Left cardiac atrium (tissue), 4 donors: ENCODE results near the gene TAF7L. TPM values are rescaled to one million over a fixed set of nuclear protein-coding genes. Genes with fewer than 3 reads are reported as not detected.
"Not testable (repeated sequence)": the region's sequence is repeated elsewhere in the genome, so short reads cannot be mapped to it uniquely, and the experiment has no call there.

Experiments
- ATAC-seq, 2 donors: fragments of 200-7000 bp; cut with Tn5 transposase; one replicate each; pipeline ENCODE4 v1.9.1; 2020; ENCODE audit warnings: mild to moderate bottlenecking in 2 of 2, moderate library complexity in 2 of 2
- DNase-seq: peaks from one replicate; pipeline ENCODE4 v3.0.0-alpha.2; 2020
- intact Hi-C, 2 donors: fragments of 100-400 bp; cut with DNase I; formaldehyde crosslinking; loops; one replicate each; pipeline versions ENCODE4 v1.14.1 to v1.15.1; 2022 to 2023
- long read RNA-seq: library from polyadenylated mRNA; unstranded; transcript quantifications from one replicate; pipeline ENCODE4 v2.0.0, GENCODE V29; 2021
- total RNA-seq, 2 donors: library from RNA; stranded (reverse); fragmentation: NEBNext Ultra II Directional; extraction: Animal tissue kit (Norgen Biotek cat#: 25700); gene quantifications; one replicate each; pipeline ENCODE4 v1.2.1, GENCODE V29; 2021
- donor health status: DM: no; HTN: yes; CAD: no.
- donor health status: DM: no; HTN: yes; CAD: no; lungs with severe emphysema.
- donor health status: DM: yes; HTN: yes; CAD: no.
- donor health status: Dilated cardiomyopathy.

The TAF7L gene, protein sequence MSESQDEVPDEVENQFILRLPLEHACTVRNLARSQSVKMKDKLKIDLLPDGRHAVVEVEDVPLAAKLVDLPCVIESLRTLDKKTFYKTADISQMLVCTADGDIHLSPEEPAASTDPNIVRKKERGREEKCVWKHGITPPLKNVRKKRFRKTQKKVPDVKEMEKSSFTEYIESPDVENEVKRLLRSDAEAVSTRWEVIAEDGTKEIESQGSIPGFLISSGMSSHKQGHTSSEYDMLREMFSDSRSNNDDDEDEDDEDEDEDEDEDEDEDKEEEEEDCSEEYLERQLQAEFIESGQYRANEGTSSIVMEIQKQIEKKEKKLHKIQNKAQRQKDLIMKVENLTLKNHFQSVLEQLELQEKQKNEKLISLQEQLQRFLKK
- under 1 TPM in 1 of 2 donors, not detected in 1; 0.15 TPM for total RNA-seq
- long read RNA-seq = 0 reads

DNA sequence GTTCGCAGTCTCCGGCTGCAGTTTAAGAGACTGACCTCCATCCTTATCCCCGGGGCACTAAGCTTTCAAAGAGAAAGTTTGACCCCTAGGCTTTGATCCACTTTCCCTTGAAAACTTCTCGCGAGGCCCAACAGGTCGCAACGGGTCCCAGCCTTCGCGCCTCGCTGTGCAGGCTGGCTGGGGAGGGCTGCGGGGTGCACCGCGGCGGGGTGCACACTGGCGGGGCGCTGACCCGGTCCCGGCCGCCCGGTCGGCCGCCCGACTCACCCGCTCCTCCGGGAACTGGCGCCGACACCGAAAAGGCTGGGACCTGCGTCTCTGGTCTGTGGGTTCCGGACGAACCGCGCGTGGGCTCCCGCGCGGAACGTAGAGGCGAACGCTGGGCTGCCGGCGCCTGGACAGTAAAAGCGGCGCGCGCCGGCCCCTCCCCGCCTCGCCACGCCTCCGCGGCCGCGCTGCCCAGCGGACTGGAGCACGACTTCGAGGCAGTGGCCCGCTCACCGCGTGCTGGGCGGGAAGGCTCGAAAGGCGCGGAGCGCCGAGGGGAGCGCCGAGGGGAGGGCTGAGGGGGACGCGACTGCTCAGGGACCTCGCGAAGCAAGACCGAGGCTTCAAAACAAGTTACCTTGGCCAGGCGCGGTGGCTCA lies at the start of gene TAF7L:
Gene TAF7L (minus strand): TSS at position 378 of the 647 bp plus-strand sequence. CDS start 3,791 bp downstream, outside the sequence.
- no peak for DNase-seq
- no peak for ATAC-seq
- intact Hi-C loops = no loop called here

DNA sequence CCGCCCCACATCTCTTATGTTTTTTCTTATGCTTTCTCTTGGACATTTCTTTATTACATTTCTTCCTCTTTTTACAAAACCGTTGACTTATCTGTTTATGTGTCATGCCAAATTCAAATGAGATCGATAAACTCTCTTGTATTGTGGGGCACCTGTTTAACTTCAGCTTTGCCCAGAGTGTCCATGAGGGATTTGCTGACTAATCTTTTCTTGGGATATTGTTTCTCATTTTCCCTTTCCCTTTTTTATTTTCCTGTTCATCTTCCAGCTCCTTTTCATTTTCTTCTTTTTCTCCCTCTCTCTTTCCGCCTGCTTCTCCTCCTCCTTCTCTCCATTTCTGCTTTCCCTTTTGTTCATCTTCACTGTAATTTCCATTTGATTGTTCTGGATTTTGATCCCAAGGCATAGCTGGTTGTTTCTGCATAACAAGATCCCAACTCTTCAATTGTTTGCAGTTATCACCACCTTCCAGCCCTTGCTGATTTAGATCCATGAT lies 46.7 kb upstream of the TAF7L start:
- DNase-seq (no peak), ATAC-seq (no peak)
- intact Hi-C loops = no loop called here

DNA sequence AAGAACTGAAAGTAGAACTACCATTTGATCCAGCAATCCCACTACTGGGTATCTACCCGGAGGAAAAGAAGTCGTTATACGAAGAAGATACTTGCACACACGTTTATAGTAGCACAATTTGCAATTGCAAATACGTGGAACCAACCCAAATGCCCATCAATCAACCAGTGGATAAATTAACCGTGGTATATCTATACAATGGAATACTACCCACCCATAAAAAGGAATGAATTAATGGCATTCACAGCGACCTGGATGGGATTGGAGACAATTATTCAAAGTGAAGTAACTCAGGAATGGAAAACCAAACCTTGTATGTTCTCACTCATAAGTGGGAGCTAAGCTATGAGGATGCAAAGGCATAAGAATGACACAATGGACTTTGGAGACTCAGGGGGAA lies 43.2 kb upstream of the TAF7L start:
- intact Hi-C loops, DNase-seq, ATAC-seq: not testable (repeated sequence)

DNA sequence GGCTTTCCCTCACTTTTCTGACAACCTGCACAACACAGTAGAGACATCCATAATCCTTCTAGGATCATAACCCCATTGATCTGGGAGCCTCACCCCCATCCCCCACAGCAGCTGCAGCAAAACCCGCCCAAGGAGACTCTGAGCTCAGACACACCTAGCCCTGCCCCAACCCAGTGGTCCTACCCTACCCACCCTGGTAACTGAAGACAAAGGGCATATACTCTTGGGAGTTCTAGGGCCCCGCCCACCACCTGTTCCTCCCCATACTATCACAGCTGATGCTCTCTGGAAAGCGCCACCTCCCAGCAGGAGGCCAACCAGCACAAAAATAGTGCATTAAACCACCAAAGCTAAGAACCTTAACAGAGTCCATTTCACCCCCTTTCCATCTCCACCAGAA lies 35.5 kb upstream of the TAF7L start:
- DNase-seq, intact Hi-C loops, ATAC-seq: not testable (repeated sequence)

DNA sequence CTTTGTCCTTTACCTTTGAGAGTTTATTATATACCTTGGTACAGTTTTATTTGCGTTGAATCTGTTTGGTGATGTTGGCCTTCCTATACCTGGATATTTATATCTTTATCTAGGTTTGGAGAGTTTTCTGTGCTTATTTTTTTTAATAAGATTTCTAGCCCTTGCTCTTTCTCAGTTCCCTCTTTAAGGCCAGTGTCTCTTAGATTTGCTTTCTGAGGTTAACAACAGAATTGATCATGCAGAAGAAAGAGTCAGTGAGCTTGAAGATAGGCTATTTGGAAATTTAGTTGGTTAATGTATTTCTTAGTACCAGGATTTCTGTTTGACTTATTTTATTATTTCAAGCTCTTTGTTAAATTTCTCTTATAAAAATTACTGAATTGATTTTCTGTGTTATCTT lies 12.7 kb upstream of the TAF7L start:
- intact Hi-C loops = no loop called here
- ATAC-seq = no peak
- DNase-seq = no peak

DNA sequence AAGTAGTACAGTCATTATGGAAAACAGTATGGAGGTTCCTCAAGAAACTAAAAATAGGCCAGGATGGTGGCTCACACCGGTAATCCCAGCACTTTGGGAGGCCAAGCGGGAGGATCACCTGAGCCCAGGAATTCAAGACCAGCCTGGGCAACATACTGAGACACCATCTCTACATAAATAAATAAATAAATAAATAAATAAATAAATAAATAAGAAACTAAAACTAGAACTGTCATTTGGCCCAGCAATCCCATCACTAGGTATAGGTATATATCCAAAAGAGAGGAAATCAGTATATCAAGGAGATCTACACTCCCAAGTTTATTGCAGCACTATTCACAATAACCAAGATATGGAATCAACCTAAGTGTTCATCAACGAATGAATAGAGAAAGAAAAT lies 4.5 kb upstream of the TAF7L start:
- ATAC-seq, intact Hi-C loops, DNase-seq: not testable (repeated sequence)

DNA sequence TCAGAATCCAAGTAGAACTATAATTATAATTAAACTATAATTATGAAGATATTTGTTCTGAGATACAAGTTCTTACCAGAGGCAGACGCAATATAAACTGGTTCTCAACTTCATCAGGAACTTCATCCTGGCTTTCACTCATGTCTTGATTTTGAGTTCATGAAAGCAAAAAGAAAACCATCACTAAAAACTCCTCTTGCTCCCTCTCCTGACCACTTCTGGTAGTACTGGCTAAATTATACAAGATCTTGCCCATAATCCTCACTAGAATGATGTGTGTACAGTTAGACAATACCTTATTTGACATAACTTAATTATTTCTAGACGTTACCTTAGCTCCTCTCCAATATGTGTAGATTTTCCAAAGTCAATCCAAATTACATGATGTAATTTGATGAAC lies 3.7 kb downstream of the TAF7L start:
- intact Hi-C loops = loop anchor here in 1 of 2 donors (5.0 to 10.0 kb wide), 2 partner anchors 390 to 603 kb away; no protein-coding TSS in a partner anchor
- DNase-seq (no peak), ATAC-seq (no peak)

DNA sequence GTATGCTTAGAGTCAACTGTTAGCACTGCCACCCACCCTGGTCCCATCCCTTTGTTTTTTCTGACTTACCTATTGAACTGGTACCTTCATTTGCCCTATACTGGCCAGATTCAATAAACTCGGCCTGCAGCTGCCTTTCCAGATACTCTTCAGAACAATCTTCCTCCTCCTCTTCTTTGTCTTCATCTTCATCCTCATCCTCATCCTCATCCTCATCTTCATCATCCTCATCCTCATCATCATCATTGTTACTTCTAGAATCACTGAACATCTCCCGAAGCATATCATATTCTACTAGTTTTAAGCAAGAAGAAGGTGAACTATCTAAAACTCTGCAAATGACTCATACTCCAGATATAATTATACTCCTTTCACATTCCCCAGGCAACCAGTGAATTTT lies 14.9 kb downstream of the TAF7L start:
- ATAC-seq = no peak
- intact Hi-C loops = no loop called here
- DNase-seq = no peak

DNA sequence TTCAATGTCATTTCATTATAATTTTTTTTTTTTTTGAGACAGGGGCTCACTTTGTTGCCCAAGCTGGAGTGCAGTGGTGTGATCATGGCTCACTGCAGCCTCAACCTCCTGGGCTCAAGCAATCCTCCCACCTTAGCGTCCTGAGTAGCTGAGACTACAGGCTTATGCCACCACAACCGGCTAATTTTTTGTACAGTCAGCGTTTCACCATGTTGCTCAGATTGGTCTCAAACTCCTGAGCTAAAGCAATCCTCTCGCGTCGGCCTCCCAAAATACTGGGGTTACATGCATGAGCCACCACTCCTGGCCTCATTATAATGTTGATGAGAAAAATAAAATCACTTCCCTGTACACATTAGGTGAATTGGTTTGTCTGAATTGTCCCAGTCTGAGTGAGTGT lies 16.9 kb downstream of the TAF7L start:
- intact Hi-C loops = no loop called here
- ATAC-seq (no peak), DNase-seq (no peak)

DNA sequence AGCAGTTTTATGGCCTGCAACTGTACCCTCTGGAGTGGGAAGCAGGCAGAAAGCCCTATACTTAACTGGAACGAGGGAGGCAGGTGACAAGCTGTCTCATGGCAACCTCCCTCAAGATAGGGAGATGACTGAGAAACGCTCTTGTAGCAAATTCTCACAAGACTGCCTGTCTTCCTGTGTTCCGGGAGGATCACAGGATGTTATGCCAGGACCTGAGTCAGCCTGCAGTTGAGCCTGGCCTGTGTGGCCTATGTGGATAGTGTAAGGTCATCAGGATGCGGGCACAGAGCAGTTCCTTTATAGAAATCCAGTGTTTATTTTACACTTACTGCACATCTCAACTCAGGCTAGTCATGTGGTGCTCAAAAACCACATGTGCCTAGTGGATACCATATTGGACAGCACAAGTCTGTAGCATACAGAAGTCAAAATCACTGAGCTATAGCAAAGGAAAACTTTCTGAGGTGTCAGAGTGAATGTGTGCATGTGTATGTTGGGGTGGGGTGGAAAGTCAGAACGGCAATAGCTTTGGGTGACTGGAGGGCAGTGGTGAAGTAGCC lies 25.2 kb downstream of the TAF7L start:
- ATAC-seq (no peak), DNase-seq (no peak)
- intact Hi-C loops = no loop called here

DNA sequence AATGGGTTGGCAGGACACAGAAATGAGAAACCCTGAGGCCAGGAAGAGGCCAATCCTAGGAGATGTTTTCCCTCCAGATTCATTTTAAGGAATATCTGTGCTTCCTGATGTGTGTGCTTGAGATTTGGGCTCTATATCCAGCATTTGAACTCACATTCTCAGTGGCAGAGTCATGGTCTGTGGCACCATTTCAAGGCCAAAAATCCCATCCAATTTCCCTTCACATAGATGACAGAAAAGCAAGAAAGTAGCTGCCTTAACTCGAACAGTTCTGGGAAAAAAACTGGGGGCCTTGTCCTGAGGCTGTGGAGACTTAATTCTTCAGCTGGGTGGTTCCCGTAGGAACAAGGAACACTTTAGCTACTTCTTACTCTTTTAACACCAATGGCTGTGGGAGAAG lies 27.4 kb downstream of the TAF7L start:
- intact Hi-C loops = no loop called here
- DNase-seq (no peak), ATAC-seq (no peak)

DNA sequence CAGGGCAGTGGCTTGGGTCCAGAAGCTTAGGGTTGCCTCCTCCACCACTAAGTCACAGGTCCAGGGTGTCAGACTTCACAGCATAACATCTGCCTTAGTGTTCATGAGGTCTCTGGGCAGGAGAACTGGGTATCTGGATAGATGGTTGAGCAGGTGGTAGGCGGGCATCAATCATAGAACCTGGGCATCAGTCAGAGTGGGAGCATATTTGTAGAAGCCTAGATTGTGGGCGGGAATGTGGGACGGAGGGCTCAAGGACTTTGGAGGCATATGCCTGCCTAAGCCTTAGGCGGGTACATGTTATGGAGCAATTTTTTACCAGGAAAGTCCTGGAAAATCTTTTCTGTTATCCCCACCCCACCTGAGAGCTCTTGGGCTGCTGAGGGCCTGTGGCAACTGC lies 28.5 kb downstream of the TAF7L start:
- intact Hi-C loops = no loop called here
- ATAC-seq = no peak
- DNase-seq = no peak

DNA sequence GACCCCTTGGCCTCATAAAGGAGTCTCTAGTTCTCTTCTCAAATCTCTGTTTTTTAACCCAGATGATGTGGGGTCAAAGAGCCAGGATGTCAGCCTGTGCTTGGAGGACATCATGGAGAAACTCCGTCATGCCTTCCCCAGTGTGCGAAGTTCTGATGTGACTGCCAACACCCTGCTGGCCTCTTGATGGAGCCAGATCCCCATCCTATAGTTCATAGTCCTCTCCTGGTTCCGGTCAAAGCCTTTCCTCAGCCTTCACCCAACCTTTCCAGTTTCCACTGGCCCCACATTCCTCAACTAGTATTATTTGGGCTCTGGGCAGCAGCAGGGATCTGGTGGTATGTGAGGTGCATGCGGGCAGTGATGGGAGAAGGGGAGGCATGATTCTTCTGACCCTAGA lies 30.7 kb downstream of the TAF7L start:
- DNase-seq = no peak
- no peak for ATAC-seq
- intact Hi-C loops = no loop called here

DNA sequence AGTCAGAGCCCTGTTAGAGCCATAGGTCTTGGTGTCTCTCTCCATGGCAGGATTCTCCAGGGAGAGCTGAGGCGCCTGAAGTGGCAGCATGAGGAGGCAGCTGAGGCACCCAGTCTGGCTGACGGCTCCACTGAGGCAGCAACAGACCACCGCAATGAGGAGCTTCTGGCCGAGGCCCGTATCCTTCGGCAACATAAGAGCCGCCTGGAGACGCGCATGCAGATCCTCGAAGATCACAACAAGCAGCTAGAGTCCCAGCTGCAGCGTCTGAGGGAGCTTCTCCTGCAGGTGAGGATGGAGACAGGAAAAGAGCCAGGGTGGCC lies 32.9 kb downstream of the TAF7L start:
- DNase-seq = no peak
- no peak for ATAC-seq
- intact Hi-C loops = no loop called here

DNA sequence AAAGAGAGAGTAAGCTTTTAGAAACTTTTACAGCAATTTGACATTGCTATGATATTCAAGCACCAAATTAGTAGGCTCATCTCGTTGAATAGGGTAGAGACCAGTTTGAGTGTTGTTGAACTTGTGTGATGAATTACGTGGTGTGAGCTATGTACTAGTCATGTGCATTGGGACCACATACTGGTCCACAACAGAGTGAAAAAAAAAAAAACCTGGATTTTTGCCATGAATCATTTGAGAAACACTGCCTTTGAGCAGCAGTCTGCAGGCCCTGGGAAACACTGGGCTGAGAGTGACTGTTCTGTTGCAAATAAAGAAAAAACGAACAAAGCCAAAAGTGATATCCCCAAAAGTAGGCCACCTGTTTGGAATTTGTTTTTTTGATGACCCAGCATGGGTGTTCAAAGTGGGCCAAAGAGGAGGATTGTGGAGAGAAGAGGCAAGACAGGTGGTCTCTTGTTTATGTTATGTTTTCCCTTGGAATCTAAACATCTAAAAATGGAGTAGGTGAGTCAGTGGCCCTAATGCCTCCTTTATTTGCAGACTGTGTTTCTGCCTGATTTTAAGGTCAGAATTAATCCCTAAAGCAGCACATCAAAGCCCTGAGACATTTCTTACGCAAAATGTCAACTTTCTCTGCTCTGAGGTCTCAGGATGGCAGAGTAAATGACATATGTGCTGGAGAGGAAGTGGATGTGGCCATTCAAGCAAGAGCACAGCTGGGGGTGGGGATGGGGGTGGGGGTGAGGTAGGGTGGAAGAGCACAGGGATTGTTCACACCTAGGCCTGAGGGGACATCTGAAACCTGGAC lies 33.5 kb downstream of the TAF7L start:
- DNase-seq = no peak
- intact Hi-C loops = no loop called here
- no peak for ATAC-seq

DNA sequence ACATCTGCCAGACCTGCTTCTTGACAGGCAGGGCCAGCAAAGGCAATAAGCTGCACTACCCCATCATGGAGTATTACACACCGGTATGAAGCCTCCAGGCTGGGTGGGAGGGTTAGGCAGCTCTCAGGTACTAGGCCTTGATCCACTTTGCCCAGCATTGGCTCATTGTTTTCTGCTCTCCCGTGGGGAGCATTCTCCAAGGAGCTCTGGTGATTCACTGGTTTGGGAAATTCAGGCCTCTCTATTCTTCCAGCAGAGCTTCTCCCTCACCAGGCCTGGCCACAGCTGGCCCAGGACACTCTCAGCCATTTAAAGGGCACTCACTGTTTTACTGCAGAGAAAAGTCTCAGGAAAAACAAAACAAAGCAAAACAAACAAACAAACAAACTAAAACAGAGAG lies 38.5 kb downstream of the TAF7L start:
- no peak for DNase-seq
- intact Hi-C loops = no loop called here
- ATAC-seq = no peak

DNA sequence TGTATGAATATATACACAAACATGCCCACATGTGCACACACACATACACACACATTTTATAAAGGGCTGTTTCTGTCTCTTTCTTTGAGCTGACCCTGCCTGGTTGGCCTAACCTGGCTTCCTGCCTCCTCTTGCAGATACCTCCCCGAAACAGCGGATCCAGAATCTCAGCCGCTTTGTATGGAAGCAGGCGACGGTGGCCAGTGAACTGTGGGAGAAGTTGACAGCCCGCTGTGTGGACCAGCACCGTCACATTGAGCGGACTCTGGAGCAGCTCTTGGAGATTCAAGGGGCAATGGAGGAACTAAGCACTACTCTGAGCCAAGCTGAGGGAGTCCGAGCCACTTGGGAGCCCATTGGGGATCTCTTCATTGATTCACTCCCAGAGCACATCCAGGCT lies 49.6 kb downstream of the TAF7L start:
- intact Hi-C loops = no loop called here
- DNase-seq (no peak), ATAC-seq (no peak)

DNA sequence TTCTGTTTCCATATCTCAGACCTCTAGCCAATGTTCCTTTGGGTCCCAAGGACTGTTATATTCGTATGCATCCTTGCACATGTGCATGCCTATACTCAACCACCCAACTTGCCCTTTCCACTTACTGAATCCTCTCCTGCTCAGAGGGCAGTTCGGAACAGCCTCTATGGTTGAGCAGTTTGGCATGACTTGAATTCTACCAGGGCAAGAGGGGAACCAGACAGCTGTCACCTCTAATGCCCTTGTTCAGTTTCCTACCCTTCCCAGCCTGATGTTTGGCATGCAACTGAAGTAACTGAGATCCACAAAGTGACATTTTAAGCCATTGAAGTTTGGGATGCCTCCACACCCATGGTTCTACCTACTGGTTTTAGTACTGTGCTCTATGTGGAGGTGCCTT lies 54.1 kb downstream of the TAF7L start:
- intact Hi-C loops = no loop called here
- ATAC-seq = no peak
- DNase-seq = no peak

DNA sequence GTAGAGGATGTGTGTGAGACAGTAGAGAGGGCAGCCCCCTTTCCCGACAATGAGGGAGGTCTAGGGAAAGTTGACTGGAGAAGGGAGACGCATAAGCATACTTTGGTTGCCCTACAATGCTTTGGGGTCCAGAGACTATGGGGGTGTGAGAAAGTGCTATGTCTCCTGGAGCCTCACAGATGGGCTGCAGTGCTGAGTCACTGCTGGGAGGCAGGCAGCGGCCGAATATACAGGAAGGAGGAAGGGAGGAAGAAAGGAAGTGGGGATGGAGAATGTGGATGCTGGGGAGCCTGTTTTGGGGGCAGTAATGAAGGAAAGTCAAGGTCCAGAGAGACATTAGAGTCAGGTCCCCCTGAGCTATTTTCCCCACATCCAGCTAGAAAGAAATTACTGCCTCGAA lies 58.8 kb downstream of the TAF7L start:
- ATAC-seq = no peak
- intact Hi-C loops = no loop called here
- DNase-seq = no peak

DNA sequence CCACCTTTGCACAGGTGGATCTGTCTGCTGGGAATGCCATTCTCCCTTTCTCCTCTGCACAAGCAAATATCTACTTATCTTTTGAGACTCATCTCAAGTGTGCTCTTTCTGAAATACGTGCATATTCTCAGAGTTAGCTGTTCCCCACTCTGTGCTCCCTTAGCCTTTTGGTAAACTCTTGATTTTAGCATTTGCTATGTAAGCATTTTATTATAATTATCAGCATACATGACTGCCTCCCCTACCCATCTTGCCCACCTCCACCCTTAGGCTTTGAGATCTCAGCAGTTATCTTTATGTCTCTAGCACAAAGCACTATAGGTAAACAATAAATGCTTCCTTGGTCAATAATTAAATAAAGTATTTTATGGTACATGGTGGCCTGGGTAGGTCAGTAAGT lies 60.1 kb downstream of the TAF7L start:
- DNase-seq (no peak), ATAC-seq (no peak)
- intact Hi-C loops = no loop called here
